H9 (cell line): Measurements from ENCODE around the gene NOS1AP. TPM values are rescaled to one million over a fixed set of nuclear protein-coding genes. Genes with fewer than 3 reads are reported as not detected.

Experiments
- DNase-seq: peaks from one replicate; pipeline ENCODE4 v3.0.0-alpha.2; 2017
- H2AFZ ChIP-seq: one replicate; pipeline ENCODE4 v1.6.1; 2013; ENCODE audit warnings: mild to moderate bottlenecking, low read length, control low read depth, moderate library complexity
- H2AK5ac ChIP-seq: 2 replicates; pipeline ENCODE4 v1.6.1; 2013; ENCODE audit warnings: low read length, control low read depth, mixed read lengths; ENCODE audit not compliant: insufficient read length
- H2BK120ac ChIP-seq: one replicate; pipeline ENCODE4 v1.6.1; 2013; ENCODE audit warnings: low read depth, mild to moderate bottlenecking, low read length, control low read depth, inconsistent platforms; ENCODE audit not compliant: poor library complexity, severe bottlenecking
- H2BK12ac ChIP-seq: 2 replicates; pipeline ENCODE4 v1.6.1; 2013; ENCODE audit warnings: low read length, control low read depth, mixed read lengths, low read depth; ENCODE audit not compliant: insufficient read length
- H2BK15ac ChIP-seq: 2 replicates; pipeline ENCODE4 v1.6.1; 2013; ENCODE audit warnings: low read depth, low read length, control low read depth
- H2BK20ac ChIP-seq: one replicate; pipeline ENCODE4 v1.6.1; 2013; ENCODE audit warnings: low read depth, mild to moderate bottlenecking, low read length, control low read depth, inconsistent platforms; ENCODE audit not compliant: poor library complexity, severe bottlenecking
- H2BK5ac ChIP-seq: 2 replicates; pipeline ENCODE4 v1.6.1; 2013; ENCODE audit warnings: low read length, control low read depth, mixed read lengths; ENCODE audit not compliant: insufficient read length
- H3K14ac ChIP-seq: 2 replicates; pipeline ENCODE4 v1.6.1; 2013; ENCODE audit warnings: low read length, control low read depth; ENCODE audit not compliant: insufficient read depth
- H3K18ac ChIP-seq: 2 replicates; pipeline ENCODE4 v1.6.1; 2013; ENCODE audit warnings: low read depth, mild to moderate bottlenecking, mixed read lengths, low read length, control low read depth; ENCODE audit not compliant: insufficient read length
- H3K23ac ChIP-seq: 2 replicates; pipeline ENCODE4 v1.6.1; 2013; ENCODE audit warnings: low read length, control low read depth, mixed read lengths, low read depth; ENCODE audit not compliant: insufficient read length
- H3K23me2 ChIP-seq: 2 replicates; pipeline ENCODE4 v1.6.1; 2013; ENCODE audit warnings: low read depth, mild to moderate bottlenecking, mixed read lengths, low read length, control low read depth; ENCODE audit not compliant: insufficient read length, poor library complexity, severe bottlenecking
- H3K27ac ChIP-seq: 2 replicates; pipeline ENCODE4 v1.5.1; 2013; ENCODE audit warnings: low read length, control low read depth, mixed read lengths, low read depth; ENCODE audit not compliant: insufficient read length
- H3K27me3 ChIP-seq: 2 replicates; pipeline ENCODE4 v1.6.1; 2013; ENCODE audit warnings: low read length, control low read depth, inconsistent platforms; ENCODE audit not compliant: insufficient read depth
- H3K4ac ChIP-seq: 2 replicates; pipeline ENCODE4 v1.6.1; 2013; ENCODE audit warnings: low read depth, mild to moderate bottlenecking, control low read depth, inconsistent platforms, low read length, moderate library complexity
- H3K4me1 ChIP-seq: 2 replicates; pipeline ENCODE4 v1.6.1; 2013; ENCODE audit warnings: low read length, control low read depth, inconsistent platforms; ENCODE audit not compliant: insufficient read depth
- H3K4me2 ChIP-seq: 2 replicates; pipeline ENCODE4 v1.6.1; 2013; ENCODE audit warnings: low read length, control low read depth, mixed read lengths; ENCODE audit not compliant: insufficient read length, insufficient read depth
- H3K56ac ChIP-seq: 2 replicates; pipeline ENCODE4 v1.6.1; 2013; ENCODE audit warnings: low read depth, mild to moderate bottlenecking, mixed read lengths, low read length, control low read depth; ENCODE audit not compliant: insufficient read length
- H3K79me1 ChIP-seq: 2 replicates; pipeline ENCODE4 v1.6.1; 2013; ENCODE audit warnings: low read depth, mild to moderate bottlenecking, moderate library complexity, low read length, control low read depth, inconsistent platforms; ENCODE audit not compliant: insufficient read depth, poor library complexity, severe bottlenecking
- H3K79me2 ChIP-seq: 2 replicates; pipeline ENCODE4 v1.6.1; 2013; ENCODE audit warnings: low read length, control low read depth, inconsistent platforms; ENCODE audit not compliant: insufficient read depth
- H3K9ac ChIP-seq: 2 replicates; pipeline ENCODE4 v1.6.1; 2013; ENCODE audit warnings: low read length, control low read depth, mixed read lengths; ENCODE audit not compliant: insufficient read length; ENCODE audit errors: extremely low read depth
- H3K9me3 ChIP-seq: one replicate; pipeline ENCODE4 v1.6.1; 2013; ENCODE audit warnings: low read depth, low read length, inconsistent platforms; ENCODE audit not compliant: control insufficient read depth
- H3T11ph ChIP-seq: one replicate; pipeline ENCODE4 v1.6.1; 2013; ENCODE audit warnings: mild to moderate bottlenecking, low read length, control low read depth, inconsistent platforms
- H4K20me1 ChIP-seq: one replicate; pipeline ENCODE4 v1.6.1; 2013; ENCODE audit not compliant: control insufficient read depth, insufficient read length, insufficient read depth
- H4K5ac ChIP-seq: 2 replicates; pipeline ENCODE4 v1.6.1; 2013; ENCODE audit warnings: low read depth, mild to moderate bottlenecking, mixed read lengths, low read length, control low read depth; ENCODE audit not compliant: insufficient read length
- H4K8ac ChIP-seq: replicated peaks from 2 replicates; pipeline ENCODE4 v1.6.1; 2013; ENCODE audit warnings: low read length, control low read depth, mixed read lengths, low read depth; ENCODE audit not compliant: insufficient read length
- H4K91ac ChIP-seq: 2 replicates; pipeline ENCODE4 v1.6.1; 2013; ENCODE audit warnings: low read depth, mild to moderate bottlenecking, moderate library complexity, mixed read lengths, low read length, control low read depth; ENCODE audit not compliant: insufficient read length
- H3K27ac Mint-ChIP-seq, 3 experiments: 2 replicates in 2 of 3; 3 replicates in 1 of 3; pipeline ENCODE4 v1.8.0; 2020 to 2021; ENCODE audit warnings: mixed read lengths in 3 of 3, mild to moderate bottlenecking in 1 of 3, moderate library complexity in 1 of 3
- H3K27me3 Mint-ChIP-seq: 2 replicates; pipeline ENCODE4 v1.8.0; 2021; ENCODE audit warnings: low read depth, mild to moderate bottlenecking, moderate library complexity, mixed read lengths
- H3K36me3 Mint-ChIP-seq, 3 experiments: 2 replicates in 2 of 3; 3 replicates in 1 of 3; pipeline ENCODE4 v1.8.0; 2020 to 2021; ENCODE audit warnings: low read depth in 3 of 3, mixed read lengths in 3 of 3; ENCODE audit not compliant: insufficient read depth in 1 of 3
- H3K4me1 Mint-ChIP-seq, 2 experiments: 2 replicates each; pipeline ENCODE4 v1.8.0; 2020; ENCODE audit warnings: mixed read lengths in 2 of 2
- H3K4me3 Mint-ChIP-seq, 2 experiments: 2 replicates in 1 of 2; 3 replicates in 1 of 2; pipeline ENCODE4 v1.8.0; 2020 to 2021; ENCODE audit warnings: mild to moderate bottlenecking in 2 of 2, mixed read lengths in 2 of 2, moderate library complexity in 1 of 2
- H3K9me3 Mint-ChIP-seq, 2 experiments: 2 replicates in 1 of 2; 3 replicates in 1 of 2; pipeline ENCODE4 v1.8.0; 2020; ENCODE audit warnings: mild to moderate bottlenecking in 2 of 2, mixed read lengths in 2 of 2, moderate library complexity in 1 of 2
- CTCF ChIP-seq: fragments of 200-600 bp; sonication (generic); conservative IDR thresholded peaks from 3 replicates; pipeline ENCODE4 v1.8.0; 2021; ENCODE audit warnings: antibody characterized with exemption, mild to moderate bottlenecking
- WGBS: extraction: QIAGEN DNeasy Blood & Tissue Kit; methylation state at CpG from one replicate; pipeline ENCODE4 v1.1.7; 2013; ENCODE audit warnings: missing lambda C conversion rate, low lambda C conversion rate, mixed read lengths; ENCODE audit not compliant: insufficient read length; ENCODE audit errors: extremely low coverage; 5-methylcytosine and 5-hydroxymethylcytosine counted together
- total RNA-seq: library from RNA; stranded (reverse); gene quantifications from 2 replicates; pipeline ENCODE4 v1.2.1, GENCODE V29; 2021

Gene NOS1AP
- total RNA-seq, 1 experiment from 2014 or later, result 8.4 TPM

GRCh38 chr1:162087111-162087510, 17.6 kb downstream of the NOS1AP start:
- Histone ChIP-seq H2BK20ac (no peak overlapping the region), H3K14ac (no peak overlapping the region), H3K18ac (no peak overlapping the region), H2BK15ac (no peak overlapping the region), H3K27ac (no peak overlapping the region), H3K79me1 (no peaks in the 10 kb centered on the region), H3K23me2 (no peaks in the 10 kb centered on the region), H3K27me3 (no peaks in the 10 kb centered on the region; the same call in 1 of the 2 replicates), H2BK5ac (no peak overlapping the region), H2AK5ac (no peak overlapping the region), H3K9ac (no peak overlapping the region), H2BK12ac (no peak overlapping the region), H4K5ac (no peak overlapping the region), H3K23ac (no peak overlapping the region), H2AFZ (no peak overlapping the region), H3K56ac (no peak overlapping the region), H3K4me2 (no peak overlapping the region), H2BK120ac (no peak overlapping the region), H4K8ac (no peak overlapping the region), H4K91ac (no peak overlapping the region), H3K4me1 (peaks cover 3% of the 10 kb centered on the region; the same call in 1 of the 2 replicates), H3T11ph (no peak overlapping the region), H4K20me1 (no peaks in the 10 kb centered on the region), H3K9me3 (no peaks in the 10 kb centered on the region), H3K79me2 (peaks cover 2% of the 10 kb centered on the region; the same call in 1 of the 2 replicates), H3K4ac (no peak overlapping the region)
- Mint-ChIP-seq H3K27ac (no peak overlapping the region), H3K36me3 (peaks cover 3 to 23% (median 11%) of the 10 kb centered on the region in 3 experiments), H3K27me3 (peaks cover 10% of the 10 kb centered on the region), H3K4me1 (peaks cover 26 to 30% of the 10 kb centered on the region in 2 experiments), H3K9me3 (peaks cover 4 to 10% of the 10 kb centered on the region in 2 experiments), H3K4me3 (no peak overlapping the region)
- no peak for TF ChIP-seq CTCF
- DNase-seq, result no peak
- WGBS, result no CpG with 5 or more reads among the region's 1 CpG
